HAP-1 (cell line): ENCODE data around the gene SOHLH2.

Experiments
- DNase-seq, 2 experiments: peaks; one replicate each; pipeline ENCODE4 v3.0.0-alpha.2; 2016 to 2020; ENCODE audit warnings: low spot score in 2 of 2
- H3K27me3 ChIP-seq: fragments of 250-450 bp; sonication (Bioruptor Pico); 2 replicates; pipeline ENCODE4 v1.5.1; 2020; ENCODE audit warnings: low read depth, mild to moderate bottlenecking, moderate library complexity
- H3K36me3 ChIP-seq: fragments of 250-450 bp; sonication (Bioruptor Pico); replicated peaks from 2 replicates; pipeline ENCODE4 v1.5.1; 2020; ENCODE audit warnings: mild to moderate bottlenecking
- H3K4me1 ChIP-seq: fragments of 250-450 bp; sonication (Bioruptor Pico); 2 replicates; pipeline ENCODE4 v1.5.1; 2020; ENCODE audit warnings: mild to moderate bottlenecking
- H3K4me3 ChIP-seq: fragments of 250-450 bp; sonication (Bioruptor Pico); 2 replicates; pipeline ENCODE4 v1.5.1; 2020; ENCODE audit warnings: mild to moderate bottlenecking, moderate library complexity
- H3K9me3 ChIP-seq: fragments of 250-450 bp; sonication (Bioruptor Pico); 2 replicates; pipeline ENCODE4 v1.5.1; 2020; ENCODE audit warnings: mild to moderate bottlenecking, moderate library complexity
- in situ Hi-C: fragments of 300-500 bp; cut with MboI; formaldehyde crosslinking; loops from 3 replicates; pipeline ENCODE4 v1.14.3; 2020; ENCODE audit warnings: low sequenced_read_pairs, inconsistent platforms, mixed read lengths

Gene SOHLH2

GRCh38 chr13:36217456-36217855 lies 3.1 kb upstream of the SOHLH2 start:
- no peak for DNase-seq
- in situ Hi-C loops, result no loop called here
- H3K4me3 ChIP-seq, result no peak overlapping the region
- no peaks in the 10 kb centered on the region for H3K4me1 ChIP-seq
- no peaks in the 10 kb centered on the region for H3K36me3 ChIP-seq
- no peaks in the 10 kb centered on the region for H3K9me3 ChIP-seq
- no peaks in the 10 kb centered on the region for H3K27me3 ChIP-seq

- H3K4me3 ChIP-seq, result no peak overlapping the region
- no peaks in the 10 kb centered on the region for H3K36me3 ChIP-seq
- DNase-seq, result no peak
- no peaks in the 10 kb centered on the region for H3K4me1 ChIP-seq
- H3K27me3 ChIP-seq, result no peaks in the 10 kb centered on the region
- in situ Hi-C loops, result no loop called here
- no peaks in the 10 kb centered on the region for H3K9me3 ChIP-seq
Measured at GRCh38 chr13:36212789-36213188, 1.6 kb downstream of the SOHLH2 start.

GRCh38 chr13:36211567-36211966 lies 2.8 kb downstream of the SOHLH2 start:
- Histone ChIP-seq H3K27me3 (no peaks in the 10 kb centered on the region), H3K36me3 (no peaks in the 10 kb centered on the region), H3K4me3 (no peak overlapping the region), H3K9me3 (no peaks in the 10 kb centered on the region), H3K4me1 (no peaks in the 10 kb centered on the region)
- in situ Hi-C loops, result no loop called here
- DNase-seq, result no peak

- DNase-seq, result no peak
Measured at GRCh38 chr13:36210738-36211137, 3.6 kb downstream of the SOHLH2 start.

GRCh38 chr13:36207672-36208071 lies 6.7 kb downstream of the SOHLH2 start:
- no peak overlapping the region for H3K4me3 ChIP-seq
- peak; percentile 30 to 32 for DNase-seq
- no peaks in the 10 kb centered on the region for H3K9me3 ChIP-seq
- H3K4me1 ChIP-seq, result no peaks in the 10 kb centered on the region
- no peaks in the 10 kb centered on the region for H3K27me3 ChIP-seq
- H3K36me3 ChIP-seq, result no peaks in the 10 kb centered on the region
- in situ Hi-C loops, result no loop called here

More at GRCh38 chr13:36210738-36211137, 3.6 kb downstream of the SOHLH2 start:
- in situ Hi-C loops, result no loop called here
- Histone ChIP-seq H3K27me3 (no peaks in the 10 kb centered on the region), H3K4me3 (no peak overlapping the region), H3K9me3 (no peaks in the 10 kb centered on the region), H3K4me1 (no peaks in the 10 kb centered on the region), H3K36me3 (no peaks in the 10 kb centered on the region)

- H3K4me3 ChIP-seq, result no peak overlapping the region
- no peaks in the 10 kb centered on the region for H3K36me3 ChIP-seq
- peak; percentile 87 to 100 for DNase-seq
- in situ Hi-C loops, result no loop called here
- peaks cover 24% of the 10 kb centered on the region for H3K4me1 ChIP-seq
- no peaks in the 10 kb centered on the region for H3K9me3 ChIP-seq
- no peaks in the 10 kb centered on the region for H3K27me3 ChIP-seq
Measured at GRCh38 chr13:36193151-36193855, 21.1 kb downstream of the SOHLH2 start.

- peak in 1 of 2 experiments; percentile 28 for DNase-seq
- peaks cover 24% of the 10 kb centered on the region for H3K4me1 ChIP-seq
- in situ Hi-C loops, result no loop called here
Measured at GRCh38 chr13:36192166-36192565, 22.2 kb downstream of the SOHLH2 start.

GRCh38 chr13:36190771-36191170 lies 23.6 kb downstream of the SOHLH2 start:
- Histone ChIP-seq H3K4me1 (peaks cover 24% of the 10 kb centered on the region), H3K27me3 (no peaks in the 10 kb centered on the region), H3K36me3 (no peaks in the 10 kb centered on the region), H3K9me3 (no peaks in the 10 kb centered on the region), H3K4me3 (no peak overlapping the region)
- no peak for DNase-seq
- in situ Hi-C loops, result no loop called here

More at GRCh38 chr13:36192166-36192565, 22.2 kb downstream of the SOHLH2 start:
- no peaks in the 10 kb centered on the region for H3K9me3 ChIP-seq
- H3K27me3 ChIP-seq, result no peaks in the 10 kb centered on the region
- H3K4me3 ChIP-seq, result no peak overlapping the region
- H3K36me3 ChIP-seq, result no peaks in the 10 kb centered on the region

- peaks cover 17% of the 10 kb centered on the region for H3K4me1 ChIP-seq
- H3K27me3 ChIP-seq, result no peaks in the 10 kb centered on the region
- in situ Hi-C loops, result no loop called here
- no peaks in the 10 kb centered on the region for H3K36me3 ChIP-seq
- H3K4me3 ChIP-seq, result no peak overlapping the region
- no peak for DNase-seq
- no peaks in the 10 kb centered on the region for H3K9me3 ChIP-seq
Measured at GRCh38 chr13:36188441-36188840, 25.9 kb downstream of the SOHLH2 start.

GRCh38 chr13:36183901-36184300 lies 30.5 kb downstream of the SOHLH2 start:
- H3K27me3 ChIP-seq, result no peaks in the 10 kb centered on the region

GRCh38 chr13:36175621-36176020 lies 38.7 kb downstream of the SOHLH2 start:
- no peak overlapping the region for H3K4me3 ChIP-seq
- peaks cover 3% of the 10 kb centered on the region; the same call in 1 of the 2 replicates for H3K4me1 ChIP-seq
- in situ Hi-C loops, result no loop called here
- no peaks in the 10 kb centered on the region for H3K9me3 ChIP-seq
- no peak for DNase-seq
- H3K27me3 ChIP-seq, result no peaks in the 10 kb centered on the region
- no peaks in the 10 kb centered on the region for H3K36me3 ChIP-seq

More at GRCh38 chr13:36183901-36184300, 30.5 kb downstream of the SOHLH2 start:
- Histone ChIP-seq H3K36me3 (no peaks in the 10 kb centered on the region), H3K4me1 (peaks cover 5% of the 10 kb centered on the region; the same call in 1 of the 2 replicates), H3K9me3 (no peaks in the 10 kb centered on the region; the same call in 1 of the 2 replicates), H3K4me3 (no peak overlapping the region)
- in situ Hi-C loops, result no loop called here
- peak in 1 of 2 experiments; percentile 90 for DNase-seq

GRCh38 chr13:36174923-36175322 lies 39.4 kb downstream of the SOHLH2 start:
- H3K9me3 ChIP-seq, result no peaks in the 10 kb centered on the region
- peaks cover 3% of the 10 kb centered on the region; the same call in 1 of the 2 replicates for H3K4me1 ChIP-seq
- H3K36me3 ChIP-seq, result no peaks in the 10 kb centered on the region
- in situ Hi-C loops, result no loop called here
- H3K27me3 ChIP-seq, result no peaks in the 10 kb centered on the region
- DNase-seq, result no peak
- no peak overlapping the region for H3K4me3 ChIP-seq

- H3K36me3 ChIP-seq, result no peaks in the 10 kb centered on the region
- DNase-seq, result no peak
- in situ Hi-C loops, result no loop called here
- no peak overlapping the region for H3K4me3 ChIP-seq
- H3K27me3 ChIP-seq, result no peaks in the 10 kb centered on the region
- H3K9me3 ChIP-seq, result no peaks in the 10 kb centered on the region
- H3K4me1 ChIP-seq, result peaks cover 3% of the 10 kb centered on the region; the same call in 1 of the 2 replicates
Measured at GRCh38 chr13:36173571-36174322, 40.6 kb downstream of the SOHLH2 start.

GRCh38 chr13:36166046-36166445 lies 48.3 kb downstream of the SOHLH2 start:
- Histone ChIP-seq H3K9me3 (no peaks in the 10 kb centered on the region), H3K27me3 (no peaks in the 10 kb centered on the region), H3K36me3 (no peaks in the 10 kb centered on the region), H3K4me3 (no peak overlapping the region), H3K4me1 (peaks cover 29% of the 10 kb centered on the region)
- in situ Hi-C loops, result no loop called here
- no peak for DNase-seq
